ENCODE measurements around the gene CTNNBIP1. TPM values are rescaled to one million over a fixed set of nuclear protein-coding genes. Genes with fewer than 3 reads are reported as not detected.
"Not testable (repeated sequence)": the region's sequence is repeated elsewhere in the genome, so short reads cannot be mapped to it uniquely, and the experiment has no call there.

CTNNBIP1 gene
- total and polyA plus RNA-seq, 2 of the 8 experiments (the other 6 are each of a cell fraction or from before 2014, with no cell fraction given): 40.9 to 46.6 TPM

- no peak for TF ChIP-seq RBBP5 (IDR thresholded peaks at IDR 0.05; ENCODE audit: borderline replicate concordance, low read depth, low read length)
- no peak for TF ChIP-seq PHF8 (conservative IDR thresholded peaks at IDR 0.05; ENCODE audit: low read depth, low read length)
- TF ChIP-seq SP4 (IDR thresholded peaks at IDR 0.05; ENCODE audit: low read length): no peak
- TF ChIP-seq KDM1A (IDR thresholded peaks at IDR 0.05; ENCODE audit: borderline replicate concordance, low read length): no peak
Measured at GRCh38 chr1:9807541-9807940, 102.5 kb downstream of the CTNNBIP1 start (continued).

DNA sequence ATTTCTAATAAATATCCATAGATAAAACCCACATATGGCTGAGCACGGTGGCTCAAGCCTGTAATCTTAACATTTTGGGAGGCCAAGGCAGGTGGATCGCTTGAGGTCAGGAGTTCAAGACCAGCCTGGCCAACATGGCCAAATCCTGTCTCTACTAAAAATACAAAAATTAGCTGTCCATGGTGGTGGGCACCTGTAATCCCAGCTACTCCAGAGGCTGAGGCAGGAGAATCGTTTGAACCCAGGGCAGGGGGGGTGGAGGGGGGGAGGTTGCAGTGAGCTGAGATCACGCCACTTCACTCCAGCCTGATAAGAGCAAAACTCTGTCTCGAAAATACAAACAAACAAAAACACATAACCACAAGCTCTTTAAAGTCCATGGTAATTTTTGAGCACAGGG lies 104.1 kb downstream of the CTNNBIP1 start:
- H2AFZ ChIP-seq (ENCODE audit: low read length); H3K4me3 ChIP-seq (ENCODE audit: extremely low read depth in 1 of 4, insufficient read depth in 2 of 4, low read depth in 3 of 4, low read length in 4 of 4); FAIRE-seq; H3K14ac ChIP-seq (ENCODE audit: insufficient read length); H3K9ac ChIP-seq (replicated peaks in 1 of 4; ENCODE audit: extremely low read depth in 1 of 4, low read depth in 3 of 4, low read length in 3 of 4); H4K91ac ChIP-seq (replicated peaks; ENCODE audit: insufficient read length, low read length); H3K4me1 ChIP-seq (replicated peaks in 1 of 4; ENCODE audit: control insufficient read depth in 3 of 4, insufficient read depth in 4 of 4, low read length in 3 of 4); H3K4ac ChIP-seq (replicated peaks; ENCODE audit: insufficient read length, low read depth, low read length); H3K27me3 ChIP-seq (replicated peaks in 1 of 4; ENCODE audit: control insufficient read depth in 3 of 4, extremely low read depth in 1 of 4, insufficient read depth in 3 of 4, low read length in 3 of 4); H2BK120ac ChIP-seq (replicated peaks; ENCODE audit: low read depth, low read length); H2BK5ac ChIP-seq (ENCODE audit: low read depth, low read length); H3K23ac ChIP-seq (ENCODE audit: insufficient read length); H2BK20ac ChIP-seq (ENCODE audit: low read length); H3K56ac ChIP-seq (replicated peaks; ENCODE audit: insufficient read length, low read depth, low read length); H3K4me2 ChIP-seq (ENCODE audit: insufficient read depth in 1 of 2, low read depth in 2 of 2, low read length in 2 of 2); H4K5ac ChIP-seq (ENCODE audit: insufficient read length, low read depth, low read length); H3K23me2 ChIP-seq (ENCODE audit: low read depth, low read length); H3K36me3 ChIP-seq (ENCODE audit: control insufficient read depth in 2 of 4, insufficient read depth in 4 of 4, low read length in 3 of 4); H3K79me1 ChIP-seq (ENCODE audit: low read depth, low read length); H3K18ac ChIP-seq (ENCODE audit: extremely low read depth, low read length); H2BK15ac ChIP-seq (ENCODE audit: low read length); H3K27ac ChIP-seq (ENCODE audit: low read depth, low read length); H3K9me3 ChIP-seq (ENCODE audit: insufficient read depth in 2 of 2, low read depth in 1 of 2, low read length in 1 of 2); H2AK5ac ChIP-seq (ENCODE audit: low read depth, low read length); DNase-seq (ENCODE audit: low read depth in 1 of 2, low spot score in 2 of 2); H4K8ac ChIP-seq (ENCODE audit: extremely low read depth, insufficient read depth, low read length); H2BK12ac ChIP-seq (ENCODE audit: low read depth, low read length): not testable (repeated sequence)
- ChIA-PET POLR2A (ENCODE audit: partially characterized antibody) (interaction anchor here (1.2 to 1.6 kb wide), 2 partner anchors 125 to 137 kb away, joined by 3 to 5 read pairs; partner anchors contain the start of genes LZIC and NMNAT1), CTCF (ENCODE audit: partially characterized antibody) (interaction anchor here (1.1 to 2.8 kb wide), 6 partner anchors 12 to 84 kb away, joined by 3 to 10 read pairs (median 4); no protein-coding TSS in a partner anchor)
- peaks cover 10 to 93% of the 10 kb centered on the region in 2 experiments for H3K79me2 ChIP-seq (ENCODE audit: control insufficient read depth in 1 of 2, insufficient read depth in 2 of 2, low read length in 2 of 2)
- H4K20me1 ChIP-seq (replicated peaks in 1 of 2; ENCODE audit: control insufficient read depth in 1 of 2, insufficient read depth in 2 of 2, low read length in 2 of 2): peaks cover 14 to 20% of the 10 kb centered on the region in 2 experiments
- 100% methylated on average over 5 of the region's 5 CpGs; no CpG with 5 or more reads in 1 of the 2 experiments for WGBS, 2 experiments (ENCODE audit: extremely low coverage in 1 of 2, insufficient coverage in 1 of 2, insufficient read length in 1 of 2, insufficient replicate concordance in 2 of 2, low coverage in 1 of 2, low lambda C conversion rate in 2 of 2, missing lambda C conversion rate in 1 of 2)
